Neural cell (in vitro differentiated cells): Measurements from ENCODE around the gene INF2. TPM values are rescaled to one million over a fixed set of nuclear protein-coding genes. Genes with fewer than 3 reads are reported as not detected.

Source experiments
- H2AFZ ChIP-seq: fragments of 200-600, 300-800 bp; sonication (generic), shearing (Covaris generic); 2 replicates; pipeline ENCODE4 v1.6.0; 2014; ENCODE audit warnings: low read depth, mild to moderate bottlenecking, antibody characterized with exemption, low read length, moderate library complexity
- H3F3A ChIP-seq: fragments of 200-600 bp; shearing (Covaris generic); 2 replicates; pipeline ENCODE4 v1.6.1; 2016; ENCODE audit warnings: mild to moderate bottlenecking, moderate library complexity, mixed read lengths, antibody characterized with exemption, low read length; ENCODE audit not compliant: insufficient read depth, poor library complexity, severe bottlenecking
- H3K27ac ChIP-seq: fragments of 200-600, 300-800 bp; sonication (generic), shearing (Covaris generic); 2 replicates; pipeline ENCODE4 v1.5.1; 2014; ENCODE audit warnings: mild to moderate bottlenecking, low read length, moderate library complexity
- H3K27me3 ChIP-seq: fragments of 300-800, 200-600 bp; sonication (generic), shearing (Covaris generic); 2 replicates; pipeline ENCODE4 v1.6.0; 2014; ENCODE audit warnings: mild to moderate bottlenecking, low read depth, low read length, moderate library complexity; ENCODE audit not compliant: insufficient read depth
- H3K36me3 ChIP-seq: fragments of 300-800, 200-600 bp; sonication (generic), shearing (Covaris generic); 2 replicates; pipeline ENCODE4 v1.5.1; 2014; ENCODE audit warnings: mild to moderate bottlenecking, antibody characterized with exemption, low read length, moderate library complexity; ENCODE audit not compliant: insufficient read depth
- H3K4me2 ChIP-seq: fragments of 300-800, 200-600 bp; sonication (generic), shearing (Covaris generic); 2 replicates; pipeline ENCODE4 v1.6.0; 2014; ENCODE audit warnings: mild to moderate bottlenecking, low read length
- H3K4me3 ChIP-seq: fragments of 300-800, 200-600 bp; sonication (generic), shearing (Covaris generic); 2 replicates; pipeline ENCODE4 v1.5.1; 2014; ENCODE audit warnings: mild to moderate bottlenecking, low read length, moderate library complexity
- H3K79me2 ChIP-seq: fragments of 200-600 bp; shearing (Covaris generic); replicated peaks from 2 replicates; pipeline ENCODE4 v1.6.0; 2014; ENCODE audit warnings: mild to moderate bottlenecking, low read length, moderate library complexity; ENCODE audit not compliant: insufficient read depth
- H3K9ac ChIP-seq: fragments of 300-800, 200-600 bp; sonication (generic), shearing (Covaris generic); 2 replicates; pipeline ENCODE4 v1.6.1; 2016; ENCODE audit warnings: mild to moderate bottlenecking, low read length, mixed read lengths
- H3K9me2 ChIP-seq: fragments of 200-600 bp; shearing (Covaris generic); 2 replicates; pipeline ENCODE4 v1.6.1; 2016; ENCODE audit warnings: mild to moderate bottlenecking, low read length, mixed read lengths; ENCODE audit not compliant: insufficient read depth
- H3K9me3 ChIP-seq: fragments of 200-600, 300-800 bp; sonication (generic), shearing (Covaris generic); 2 replicates; pipeline ENCODE4 v1.6.1; 2016; ENCODE audit warnings: mild to moderate bottlenecking, mixed run types, low read length, moderate library complexity, mixed read lengths
- H4K20me1 ChIP-seq: fragments of 200-600 bp; shearing (Covaris generic); 2 replicates; pipeline ENCODE4 v1.6.1; 2016; ENCODE audit warnings: mild to moderate bottlenecking, mixed run types; ENCODE audit not compliant: insufficient read depth
- CTCF ChIP-seq: fragments of 450-650 bp; IDR thresholded peaks from 2 replicates; pipeline ENCODE4 v1.5.1; 2014; ENCODE audit warnings: antibody characterized with exemption, mild to moderate bottlenecking, moderate library complexity; ENCODE audit not compliant: poor library complexity, severe bottlenecking
- EP300 ChIP-seq: fragments of 450-650 bp; conservative IDR thresholded peaks from 2 replicates; pipeline ENCODE4 v1.6.1; 2014; ENCODE audit warnings: antibody characterized with exemption, mild to moderate bottlenecking, moderate library complexity; ENCODE audit not compliant: poor library complexity, severe bottlenecking
- EZH2 ChIP-seq: fragments of 200-600, 300-800 bp; shearing (Covaris generic), sonication (generic); IDR thresholded peaks from 2 replicates; pipeline ENCODE4 v1.6.1; 2014; ENCODE audit warnings: antibody characterized with exemption, low read length, borderline replicate concordance, mild to moderate bottlenecking; ENCODE audit not compliant: insufficient read depth, poor library complexity, severe bottlenecking
- MXI1 ChIP-seq: fragments of 450-650 bp; conservative IDR thresholded peaks from 2 replicates; pipeline ENCODE4 v1.6.1; 2014; ENCODE audit warnings: antibody characterized with exemption, mild to moderate bottlenecking; ENCODE audit not compliant: poor library complexity, severe bottlenecking
- POLR2AphosphoS5 ChIP-seq: IDR thresholded peaks from 2 replicates; pipeline ENCODE4 v1.6.1; 2012
- RAD21 ChIP-seq: fragments of 450-650 bp; conservative IDR thresholded peaks from 2 replicates; pipeline ENCODE4 v1.6.1; 2014; ENCODE audit warnings: antibody characterized with exemption, mild to moderate bottlenecking, moderate library complexity
- REST ChIP-seq: IDR thresholded peaks from 2 replicates; pipeline ENCODE4 v1.6.1; 2012; ENCODE audit warnings: borderline replicate concordance
- SMC3 ChIP-seq: fragments of 450-650 bp; conservative IDR thresholded peaks from 2 replicates; pipeline ENCODE4 v1.6.1; 2014; ENCODE audit warnings: antibody characterized with exemption, mild to moderate bottlenecking, moderate library complexity; ENCODE audit not compliant: poor library complexity
- TAF1 ChIP-seq: IDR thresholded peaks from 2 replicates; pipeline ENCODE4 v1.6.1; 2012; ENCODE audit warnings: low read depth
- polyA plus RNA-seq: library from polyadenylated mRNA; depleted of rRNA; stranded (reverse); fragments of >200 nt; gene quantifications from 2 replicates; pipeline ENCODE4 v1.2.3, GENCODE V29; 2014

The INF2 gene
- polyA plus RNA-seq, 1 donor from 2014 or later = 0.02 TPM

- H3K9me3 ChIP-seq = no peaks in the 10 kb centered on the region
- H4K20me1 ChIP-seq = no peaks in the 10 kb centered on the region
- H3K36me3 ChIP-seq = peaks cover 11% of the 10 kb centered on the region
- H3K79me2 ChIP-seq = no peaks in the 10 kb centered on the region
- no peak overlapping the region for H3K4me2 ChIP-seq
- H3K27ac ChIP-seq = no peak overlapping the region
- H3K9me2 ChIP-seq = no peaks in the 10 kb centered on the region
- no peaks in the 10 kb centered on the region for H3K27me3 ChIP-seq
- no peak overlapping the region for H3K9ac ChIP-seq
- no peak overlapping the region for H2AFZ ChIP-seq
- no peak for TF ChIP-seq REST
- no peak for TF ChIP-seq EP300
- TF ChIP-seq POLR2AphosphoS5 = no peak
- TF ChIP-seq RAD21 = no peak
- no peak for TF ChIP-seq MXI1
- TF ChIP-seq TAF1 = no peak
- no peak for TF ChIP-seq SMC3
- no peak for TF ChIP-seq EZH2
- TF ChIP-seq CTCF = no peak
- H3K4me3 ChIP-seq = no peak overlapping the region
- no peaks in the 10 kb centered on the region for H3F3A ChIP-seq
These were observed 77.6 kb downstream of the INF2 start for GRCh38 chr14:104766863-104767633.

GRCh38 chr14:104767634-104767918 is 78.2 kb downstream of the INF2 start:
- Histone ChIP-seq H3K36me3 (peaks cover 11% of the 10 kb centered on the region), H2AFZ (no peak overlapping the region), H3K27ac (no peak overlapping the region), H3K27me3 (no peaks in the 10 kb centered on the region), H4K20me1 (no peaks in the 10 kb centered on the region), H3F3A (no peaks in the 10 kb centered on the region), H3K9ac (no peak overlapping the region), H3K9me2 (no peaks in the 10 kb centered on the region), H3K4me2 (no peak overlapping the region), H3K79me2 (no peaks in the 10 kb centered on the region), H3K9me3 (no peaks in the 10 kb centered on the region), H3K4me3 (no peak overlapping the region)
- TF ChIP-seq RAD21 (no peak), SMC3 (no peak), MXI1 (no peak), TAF1 (no peak), EP300 (no peak), CTCF (no peak), REST (no peak), EZH2 (no peak), POLR2AphosphoS5 (no peak)
